ENCODE results near the gene TSPAN16.
"Not testable (repeated sequence)": the region's sequence is repeated elsewhere in the genome, so short reads cannot be mapped to it uniquely, and the experiment has no call there.

Gene TSPAN16

GRCh38 chr19:11347546-11348039 is 51.6 kb downstream of the TSPAN16 start:
- no peak for DNase-seq

GRCh38 chr19:11349171-11349570 is 53.2 kb downstream of the TSPAN16 start:
- no peak for DNase-seq

DNA sequence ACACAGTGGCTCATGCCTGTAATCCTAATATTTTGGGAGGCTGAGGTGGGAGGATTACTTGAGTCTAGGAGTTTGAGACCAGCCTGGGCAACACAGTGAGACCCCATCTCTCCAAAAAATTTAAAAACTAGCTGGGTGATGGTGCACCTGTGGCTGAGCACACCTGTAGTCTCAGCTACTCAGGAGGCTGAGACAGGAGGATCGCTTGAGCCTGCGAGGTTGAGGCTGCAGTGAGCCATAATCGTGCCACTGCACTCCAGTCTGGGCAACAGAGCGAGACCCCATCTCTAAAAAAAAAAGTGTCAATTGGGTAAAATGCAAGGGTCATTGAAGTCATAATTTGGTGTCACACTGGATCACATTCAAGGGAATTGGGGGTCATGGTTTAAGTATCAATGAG is 58.1 kb downstream of the TSPAN16 start:
- DNase-seq: not testable (repeated sequence)

- peak; percentile 43 to 82 for DNase-seq
Observed at GRCh38 chr19:11355160-11356073, 59.5 kb downstream of the TSPAN16 start, which contains the start of gene PLPPR2. TSS of gene PLPPR2 (plus strand) at chr19:11355432. CDS start at chr19:11357674, 2,242 bp downstream.

GRCh38 chr19:11356074-11356397 is 60.1 kb downstream of the TSPAN16 start:
- DNase-seq: no peak

DNA sequence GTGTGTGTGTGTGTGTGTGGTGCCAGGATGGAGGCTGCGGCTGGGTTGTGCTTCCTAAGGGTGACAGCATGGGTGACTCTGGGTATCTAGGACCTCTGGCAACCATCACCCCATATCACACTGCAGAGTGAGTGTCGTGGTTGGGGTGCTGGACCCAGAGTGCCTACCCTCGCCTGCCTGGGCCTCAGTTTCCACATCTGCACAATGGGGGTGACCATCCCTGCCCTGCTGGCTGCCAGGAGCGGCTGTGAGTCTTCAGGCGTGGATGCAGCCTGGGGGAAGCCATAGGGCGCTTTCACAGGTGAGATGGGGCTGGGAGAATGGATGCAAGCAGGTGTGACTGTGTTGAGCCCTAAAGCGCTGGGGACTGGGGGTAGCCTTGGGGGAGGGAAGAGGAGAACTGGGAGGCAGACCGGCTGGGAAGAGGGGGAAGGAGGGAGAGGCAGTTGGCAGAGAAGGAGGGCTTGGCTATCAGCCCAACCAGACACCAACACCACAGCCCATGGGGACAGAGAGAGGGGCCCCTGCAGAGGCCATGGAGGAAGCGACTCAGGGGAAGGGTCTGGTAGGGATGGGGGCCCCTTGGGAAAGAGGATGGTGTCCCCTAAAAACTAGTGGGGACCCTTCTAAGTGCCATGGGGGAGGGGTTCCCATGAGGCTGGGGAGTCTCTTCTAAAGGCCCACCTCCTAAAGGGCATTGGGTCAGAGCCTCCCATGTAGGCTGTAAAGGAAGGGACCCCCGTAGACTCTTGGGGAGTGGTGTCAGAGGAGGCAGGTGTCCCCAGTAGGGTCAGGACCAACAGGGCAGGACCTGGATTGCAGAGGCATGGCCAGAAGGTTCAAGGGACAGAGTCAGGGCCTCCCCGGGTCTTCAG is 61.0 kb downstream of the TSPAN16 start:
- DNase-seq: no peak

DNA sequence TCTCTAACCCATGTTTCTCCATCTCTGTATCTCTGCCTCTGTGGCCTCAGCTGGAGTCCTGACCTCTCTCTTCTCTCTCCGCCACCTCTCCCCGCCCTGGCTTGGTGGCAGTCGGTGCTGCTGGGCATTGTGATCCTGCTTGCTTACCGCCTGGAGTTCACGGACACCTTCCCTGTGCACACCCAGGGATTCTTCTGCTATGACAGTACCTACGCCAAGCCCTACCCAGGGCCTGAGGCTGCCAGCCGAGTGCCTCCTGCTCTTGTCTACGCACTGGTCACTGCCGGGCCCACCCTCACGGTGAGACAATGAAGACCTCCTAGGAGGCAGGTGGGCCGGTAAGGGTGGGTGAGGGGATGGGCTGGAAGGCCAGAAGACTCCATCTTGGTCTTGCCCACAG is 63.5 kb downstream of the TSPAN16 start:
- DNase-seq: no peak

DNA sequence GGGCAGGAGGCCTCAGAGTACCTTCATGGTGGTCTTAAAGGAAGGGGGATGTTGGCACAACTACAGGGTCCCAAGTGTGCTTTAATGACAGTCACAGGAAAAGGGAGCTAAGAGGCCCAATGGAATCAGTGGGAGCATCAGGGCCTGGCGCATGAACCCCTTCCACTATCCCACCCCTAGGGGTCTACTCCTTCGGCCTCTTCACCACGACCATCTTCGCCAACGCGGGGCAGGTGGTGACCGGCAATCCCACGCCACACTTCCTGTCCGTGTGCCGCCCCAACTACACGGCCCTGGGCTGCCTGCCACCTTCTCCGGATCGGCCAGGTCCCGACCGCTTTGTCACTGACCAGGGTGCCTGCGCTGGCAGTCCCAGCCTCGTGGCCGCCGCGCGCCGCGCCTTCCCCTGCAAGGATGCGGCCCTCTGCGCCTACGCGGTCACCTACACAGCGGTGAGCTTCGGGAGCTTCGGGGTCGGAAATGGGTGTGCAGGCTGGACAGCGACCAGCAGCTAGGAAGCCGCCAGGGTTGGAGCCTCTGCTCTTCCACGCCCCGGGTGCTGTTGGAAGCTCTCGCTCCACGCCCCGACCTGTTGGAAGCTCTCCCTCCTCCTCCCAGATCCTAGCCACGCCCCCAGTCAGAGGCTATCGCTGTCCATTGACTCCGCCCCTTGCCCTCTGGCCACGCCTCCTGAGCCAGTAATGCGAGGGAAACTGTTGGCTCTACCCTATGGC is 65.2 kb downstream of the TSPAN16 start:
- peak in 1 of 2 experiments; percentile 44 for DNase-seq

- no peak for DNase-seq
Observed at GRCh38 chr19:11361771-11362731, 66.1 kb downstream of the TSPAN16 start.

GRCh38 chr19:11363881-11364280 is 67.9 kb downstream of the TSPAN16 start:
- DNase-seq: no peak

DNA sequence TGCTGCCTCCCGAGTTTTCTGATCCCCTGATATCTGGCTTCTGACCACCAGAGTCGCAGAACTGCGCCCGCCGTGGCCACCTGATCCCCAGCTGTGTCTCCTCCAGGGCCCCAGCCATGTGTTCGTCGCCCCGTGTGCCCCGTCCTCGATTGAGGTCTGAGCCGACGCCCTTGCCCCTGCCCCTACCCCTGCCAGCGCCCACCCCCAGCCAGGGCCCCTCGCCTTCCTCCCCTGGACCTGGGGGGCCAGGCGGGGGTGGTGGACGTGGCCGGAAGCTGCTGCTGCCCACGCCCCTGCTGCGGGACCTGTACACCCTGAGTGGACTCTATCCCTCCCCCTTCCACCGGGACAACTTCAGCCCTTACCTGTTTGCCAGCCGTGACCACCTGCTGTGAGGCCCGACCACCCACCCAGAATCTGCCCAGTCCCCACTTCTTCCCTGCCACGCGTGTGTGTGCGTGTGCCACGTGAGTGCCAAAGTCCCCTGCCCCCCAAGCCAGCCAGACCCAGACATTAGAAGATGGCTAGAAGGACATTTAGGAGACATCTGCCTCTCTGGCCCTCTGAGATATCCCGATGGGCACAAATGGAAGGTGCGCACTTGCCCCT is 68.4 kb downstream of the TSPAN16 start:
- no peak for DNase-seq

DNA sequence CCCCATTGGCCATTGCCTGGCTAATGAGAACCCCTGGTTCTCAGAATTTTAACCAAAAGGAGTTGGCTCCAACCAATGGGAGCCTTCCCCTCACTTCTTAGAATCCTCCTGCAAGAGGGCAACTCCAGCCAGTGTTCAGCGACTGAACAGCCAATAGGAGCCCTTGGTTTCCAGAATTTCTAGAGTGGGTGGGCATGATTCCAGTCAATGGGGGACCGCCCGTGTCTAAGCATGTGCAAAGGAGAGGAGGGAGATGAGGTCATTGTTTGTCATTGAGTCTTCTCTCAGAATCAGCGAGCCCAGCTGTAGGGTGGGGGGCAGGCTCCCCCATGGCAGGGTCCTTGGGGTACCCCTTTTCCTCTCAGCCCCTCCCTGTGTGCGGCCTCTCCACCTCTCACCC is 69.0 kb downstream of the TSPAN16 start:
- no peak for DNase-seq
